GM19099 (cell line): ENCODE data around the gene DGCR8.

Experiments used
- POLR2A ChIP-seq: IDR thresholded peaks from 3 replicates; pipeline ENCODE4 v1.6.1; 2011; ENCODE audit warnings: low read depth; ENCODE audit not compliant: insufficient read length; ENCODE audit errors: extremely low read depth

The DGCR8 gene

GRCh38 chr22:20113551-20114310 lies 33.7 kb downstream of the DGCR8 start:
- TF ChIP-seq POLR2A: no peak

GRCh38 chr22:20114506-20115475 lies 34.8 kb downstream of the DGCR8 start:
- no peak for TF ChIP-seq POLR2A

- no peak for TF ChIP-seq POLR2A
These were observed 35.8 kb downstream of the DGCR8 start, which contains the start of gene RANBP1 for GRCh38 chr22:20115691-20116375. TSS of gene RANBP1 (plus strand) at chr22:20116104. CDS start at chr22:20116185, 81 bp downstream.

GRCh38 chr22:20116376-20116950 lies 36.4 kb downstream of the DGCR8 start:
- TF ChIP-seq POLR2A: no peak

- TF ChIP-seq POLR2A: peak; percentile 62
These were observed 37.1 kb downstream of the DGCR8 start, which contains the start of gene TRMT2A for GRCh38 chr22:20116951-20117632. TSS of gene TRMT2A (minus strand) at chr22:20117226. CDS start at chr22:20116906, 320 bp downstream.

- peak; percentile 10 for TF ChIP-seq POLR2A
These were observed 37.7 kb downstream of the DGCR8 start for GRCh38 chr22:20117633-20118299.

- no peak for TF ChIP-seq POLR2A
These were observed 38.4 kb downstream of the DGCR8 start for GRCh38 chr22:20118300-20119020.

GRCh38 chr22:20121856-20122415 lies 41.9 kb downstream of the DGCR8 start:
- TF ChIP-seq POLR2A: no peak

GRCh38 chr22:20123366-20124082 lies 43.5 kb downstream of the DGCR8 start:
- no peak for TF ChIP-seq POLR2A

- TF ChIP-seq POLR2A: no peak
These were observed 44.2 kb downstream of the DGCR8 start for GRCh38 chr22:20124083-20124787.
